GM04503 (cell line): ENCODE data around the gene MYO1A.
A peak's percentile ranks its signal among the peaks of the same experiment; 100 is the strongest.
"Not testable (repeated sequence)": the region's sequence is repeated elsewhere in the genome, so short reads cannot be mapped to it uniquely, and the experiment has no call there.

Source experiments
- DNase-seq: peaks from one replicate; pipeline ENCODE4 v3.0.0-alpha.2; 2012; ENCODE audit warnings: low read depth

MYO1A gene

DNA sequence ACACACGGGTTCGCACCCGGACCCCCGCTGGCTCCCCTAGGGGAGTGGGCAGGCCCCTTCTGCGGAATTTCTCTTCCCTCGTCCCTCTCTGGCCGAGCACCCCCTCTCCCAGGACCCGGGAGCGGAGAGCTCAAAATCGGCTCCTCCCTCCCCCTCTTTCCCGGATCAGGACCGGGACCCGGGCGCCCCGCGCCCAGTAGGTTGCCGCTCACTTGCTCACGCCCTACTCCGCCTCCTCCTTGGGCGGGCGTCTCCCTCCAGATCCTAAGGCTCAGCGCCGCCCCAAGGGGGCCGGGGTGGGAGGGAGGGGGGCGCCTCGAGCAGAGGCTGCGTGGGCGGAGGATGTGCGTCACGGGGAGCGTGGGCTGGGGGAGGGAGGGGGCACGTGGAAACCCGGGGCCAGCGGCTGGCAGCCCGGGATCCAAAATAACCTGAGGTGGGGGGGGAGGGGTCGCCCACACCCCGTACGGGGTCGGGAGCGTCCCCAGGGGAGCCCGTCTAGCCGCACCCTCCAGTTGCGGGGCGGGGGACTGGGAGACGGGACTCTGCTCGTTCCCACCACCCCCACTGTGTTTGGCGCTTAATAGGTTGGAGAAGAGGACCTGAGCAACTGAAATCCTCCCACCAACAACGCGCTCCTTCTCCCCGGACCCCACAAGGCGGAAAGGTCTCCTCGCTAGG is 37.2 kb upstream of the MYO1A start:
- DNase-seq = no peak

DNA sequence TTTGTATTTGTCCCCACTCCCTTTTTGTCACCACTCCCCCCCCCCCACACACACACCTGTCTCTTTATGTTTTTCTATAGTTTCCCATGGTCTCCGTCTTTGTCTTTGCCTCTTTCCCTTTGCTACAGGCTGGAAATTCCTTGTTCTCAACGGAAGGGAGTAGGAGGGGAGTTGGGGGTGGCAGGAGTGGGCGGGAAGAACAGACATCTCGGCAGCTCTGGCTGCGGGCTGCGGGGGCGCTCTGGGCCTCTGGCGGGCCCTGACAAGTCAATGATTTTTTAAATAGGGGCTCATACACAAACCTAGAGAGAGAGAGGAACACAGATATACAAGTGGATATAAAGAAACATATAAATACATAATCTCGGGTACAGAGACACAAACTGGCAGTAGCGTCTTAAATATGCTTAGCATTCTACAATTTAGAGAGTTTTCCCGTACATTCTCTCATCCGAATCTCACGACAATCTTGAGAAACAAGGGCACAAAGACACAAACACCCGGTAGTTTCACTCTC is 36.6 kb upstream of the MYO1A start:
- DNase-seq = no peak

- DNase-seq = no peak
Measured at GRCh38 chr12:57085999-57086492, 36.1 kb upstream of the MYO1A start.

DNA sequence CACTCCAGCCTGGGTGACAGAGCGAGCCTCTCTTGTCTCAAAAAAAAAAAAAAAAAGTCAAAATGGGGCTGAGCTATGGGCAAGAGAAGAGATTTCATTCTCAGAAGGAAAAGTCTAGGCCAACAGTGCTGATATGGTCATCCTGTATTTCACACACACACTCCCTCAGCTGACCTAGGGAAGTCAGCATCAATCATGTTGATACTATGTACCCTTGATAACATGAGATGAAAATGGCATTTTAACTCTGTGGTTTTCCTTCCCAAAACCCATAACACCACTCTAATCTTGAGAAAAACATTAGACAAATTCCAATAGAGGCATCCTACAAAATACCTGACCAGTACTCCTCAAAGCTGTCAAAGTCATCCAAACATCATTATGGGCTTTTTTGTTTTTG is 30.9 kb upstream of the MYO1A start:
- no peak for DNase-seq

DNA sequence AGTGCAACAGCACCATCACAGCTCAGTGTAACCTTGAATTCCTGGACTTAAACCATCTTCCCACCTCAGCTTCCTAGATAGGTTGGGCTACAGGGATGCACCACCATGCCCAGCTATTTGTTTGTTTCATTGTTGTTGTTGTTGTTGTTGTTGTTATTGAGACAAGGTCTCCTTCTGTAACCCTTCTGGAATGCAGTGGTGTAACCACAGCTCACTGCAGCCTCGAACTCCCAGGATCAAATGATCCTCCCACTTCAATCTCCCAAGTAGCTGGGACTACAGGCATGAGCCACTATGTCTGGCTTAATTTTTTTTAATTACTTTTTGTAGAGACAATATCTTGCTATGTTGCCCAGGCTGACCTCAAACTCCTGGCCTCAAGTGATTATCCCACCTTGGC is 29.9 kb upstream of the MYO1A start:
- no peak for DNase-seq

DNA sequence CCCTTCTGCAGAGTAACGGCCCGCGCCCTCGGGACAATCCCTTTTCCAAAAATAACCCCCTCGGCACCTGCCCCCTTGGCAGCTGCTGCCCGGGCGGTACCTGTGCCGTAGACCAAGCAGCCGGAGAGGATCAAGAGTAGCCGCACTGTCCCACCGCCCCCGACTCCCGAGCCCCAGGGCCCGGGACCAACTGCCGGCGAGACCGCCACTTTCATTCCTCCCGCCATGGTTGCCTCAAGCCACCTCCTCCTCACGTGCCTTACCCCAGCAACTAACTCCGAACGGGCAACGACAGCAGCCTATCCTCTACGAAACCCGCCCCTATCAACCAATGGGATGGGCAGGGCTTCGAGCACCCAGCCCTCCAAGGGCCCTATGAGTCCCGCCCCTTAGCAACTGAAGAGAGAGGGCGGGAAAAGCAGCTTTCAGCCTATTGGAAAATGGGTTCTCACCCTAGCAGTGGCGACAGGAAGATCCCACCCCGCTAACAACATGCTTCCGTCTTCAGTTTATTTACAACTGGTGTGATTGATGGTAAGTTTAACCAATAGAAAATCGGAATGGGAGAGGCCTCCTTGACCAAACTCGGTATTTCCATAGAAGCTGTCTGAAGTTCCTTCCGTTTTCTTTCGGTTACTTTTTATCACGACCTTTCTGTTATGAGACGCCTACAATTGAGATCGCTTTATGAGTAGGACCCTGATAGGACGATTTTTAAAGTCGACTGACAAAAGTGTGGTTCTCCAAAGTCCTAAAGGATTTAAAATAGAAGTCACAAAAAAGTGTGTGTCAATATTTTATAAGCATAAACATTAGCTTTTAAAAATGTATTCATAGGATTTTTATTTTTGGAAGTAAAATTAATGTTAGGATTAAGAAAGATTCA is 28.8 kb upstream of the MYO1A start, which contains the start of gene NEMP1:
TSS of gene NEMP1 (minus strand) at position 273 of the 886 bp plus-strand sequence. CDS start at position 227, 46 bp downstream.
- peak; percentile 100 for DNase-seq

DNA sequence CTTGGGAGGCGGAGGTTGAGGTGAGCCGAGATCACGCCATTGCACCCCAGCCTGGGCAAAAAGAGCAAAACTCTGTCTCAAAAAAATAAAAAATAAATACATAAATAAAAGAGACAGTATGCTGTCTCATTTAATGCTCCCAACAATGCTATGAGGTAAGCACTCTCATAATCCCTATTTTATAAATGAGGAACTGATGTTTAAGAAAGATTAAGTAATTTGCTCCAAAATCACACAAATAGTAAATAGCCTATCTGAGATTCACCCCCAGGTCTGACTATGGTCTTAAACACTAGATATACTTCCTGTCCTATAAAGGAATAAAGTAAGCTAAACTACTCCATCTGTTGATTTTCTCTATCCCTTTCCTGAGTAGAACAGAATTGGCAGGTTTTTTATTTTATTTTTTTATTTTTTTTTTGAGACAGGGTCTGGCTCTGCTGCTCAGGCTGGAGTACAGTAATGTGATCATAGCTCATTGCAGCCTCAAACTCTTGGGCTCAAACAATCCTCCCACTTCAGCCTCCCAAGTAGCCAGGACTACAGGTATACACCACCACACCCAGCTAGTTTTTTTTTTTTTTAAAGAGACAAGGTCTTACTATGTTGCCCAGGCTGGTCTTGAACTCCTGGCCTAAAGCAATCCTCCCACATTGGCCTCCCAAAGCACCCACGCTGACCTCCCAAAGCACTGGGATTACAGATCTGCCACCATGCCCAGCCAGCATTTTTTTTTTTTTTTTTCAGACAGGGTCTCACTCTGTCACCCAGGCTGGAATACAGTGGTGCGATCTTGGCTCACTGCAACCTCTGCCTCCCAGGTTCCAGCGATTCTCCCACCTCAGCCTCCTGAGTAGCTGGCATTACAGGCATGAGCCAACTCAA is 23.9 kb upstream of the MYO1A start:
- DNase-seq = not testable (repeated sequence)

- no peak for DNase-seq
Measured at GRCh38 chr12:57072661-57073060, 22.7 kb upstream of the MYO1A start.

DNA sequence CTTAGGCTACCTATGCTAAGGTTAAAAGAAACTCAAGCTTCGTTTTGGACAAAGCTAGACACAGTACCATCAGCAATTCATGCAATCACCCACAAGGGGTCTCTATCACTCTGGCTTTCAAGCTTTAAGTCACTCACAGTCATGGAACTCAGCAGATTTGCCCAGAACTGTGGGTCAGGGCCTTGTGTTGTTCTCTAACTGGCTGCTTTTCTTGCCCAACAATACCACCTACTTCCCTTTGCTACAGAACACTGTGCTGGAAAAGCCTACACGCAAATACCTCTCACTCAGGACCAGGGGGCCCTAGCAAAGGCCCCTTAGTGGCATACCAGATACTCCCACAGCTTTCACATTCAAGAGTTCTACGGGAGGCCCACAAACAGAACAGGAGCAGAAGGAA is 19.6 kb upstream of the MYO1A start:
- no peak for DNase-seq

DNA sequence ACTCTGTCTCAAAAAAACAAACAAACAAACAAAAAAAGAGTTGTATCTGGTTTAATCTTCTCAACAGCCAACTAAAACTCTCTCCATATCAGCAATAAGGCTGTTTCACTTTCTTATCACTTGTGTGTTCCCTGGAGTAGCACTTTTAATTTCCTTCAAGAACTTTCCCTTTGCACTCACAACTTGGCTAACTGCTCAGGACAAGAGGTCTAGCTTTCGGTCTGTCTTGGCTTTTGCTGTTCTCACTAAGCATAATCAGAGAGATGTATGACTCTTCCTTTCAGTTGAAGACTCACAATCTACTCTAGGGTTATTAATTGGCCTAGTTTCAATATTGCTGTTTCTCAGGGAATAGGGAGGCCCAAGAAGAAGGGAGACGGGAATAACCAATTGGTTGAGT is 16.3 kb upstream of the MYO1A start:
- no peak for DNase-seq

DNA sequence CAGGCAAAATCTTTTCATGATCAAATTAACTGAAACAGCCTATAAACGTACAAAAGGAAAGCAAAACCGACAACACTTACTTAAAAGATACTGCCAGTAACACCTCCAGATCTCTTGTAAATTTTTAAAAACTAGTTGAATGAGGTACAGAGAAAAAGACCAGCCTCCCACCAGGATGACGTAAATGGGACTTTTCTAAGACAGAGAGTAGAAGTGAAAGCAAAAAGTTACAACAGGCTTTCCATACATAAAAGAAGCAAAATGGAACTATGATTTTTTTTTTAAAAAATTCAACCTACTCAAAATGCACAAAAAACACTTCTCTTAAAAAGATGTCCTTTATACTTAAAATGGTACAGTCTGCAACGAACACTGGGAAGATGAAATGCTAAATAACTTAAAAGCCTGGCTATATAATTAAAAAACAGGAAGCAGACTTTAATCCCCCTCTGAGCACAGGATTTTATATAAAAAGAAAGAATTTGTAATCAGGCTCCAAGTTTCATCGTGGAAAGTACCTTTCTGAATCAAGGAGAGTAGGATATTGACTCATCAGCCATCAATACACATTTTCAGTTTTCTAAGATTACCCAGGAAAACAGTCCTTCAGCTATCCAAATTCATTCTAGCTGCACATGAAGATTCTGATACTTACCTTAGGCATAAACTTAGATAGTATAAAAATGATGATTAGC is 14.2 kb upstream of the MYO1A start:
- DNase-seq = no peak

- DNase-seq = no peak
Measured at GRCh38 chr12:57058454-57058853, 8.5 kb upstream of the MYO1A start.

DNA sequence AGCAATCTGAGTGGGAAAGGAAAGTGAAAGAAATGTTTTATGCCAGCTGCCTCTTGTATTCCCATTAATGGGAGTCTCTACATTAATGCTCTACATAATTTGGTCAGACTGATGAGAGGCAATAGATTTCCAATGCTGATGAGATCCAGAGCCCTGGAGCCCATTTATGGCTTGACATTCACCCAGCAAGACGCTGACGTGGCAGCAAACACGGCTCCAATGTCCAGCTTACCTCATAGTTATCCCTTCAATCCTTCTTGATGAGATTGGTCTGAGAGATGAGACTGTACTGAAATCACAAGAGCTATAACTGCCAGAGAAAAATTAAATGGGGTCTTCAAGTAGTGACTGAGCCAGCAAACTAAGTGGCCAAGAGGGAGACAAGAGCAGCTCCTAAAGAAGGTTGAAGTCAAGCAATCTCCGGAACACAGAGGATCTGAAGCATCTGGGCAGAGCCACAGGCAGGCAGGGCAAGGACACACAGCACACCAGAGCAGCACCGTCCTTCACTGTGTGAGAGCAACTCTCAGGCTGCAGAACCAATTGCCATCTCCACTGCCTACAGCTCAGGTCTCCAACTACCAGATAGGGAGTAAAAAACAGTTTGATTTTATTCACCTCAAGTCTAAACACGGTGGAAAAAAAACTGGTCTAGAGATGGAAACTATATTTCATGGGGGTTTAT is 7.3 kb upstream of the MYO1A start:
- DNase-seq = no peak

DNA sequence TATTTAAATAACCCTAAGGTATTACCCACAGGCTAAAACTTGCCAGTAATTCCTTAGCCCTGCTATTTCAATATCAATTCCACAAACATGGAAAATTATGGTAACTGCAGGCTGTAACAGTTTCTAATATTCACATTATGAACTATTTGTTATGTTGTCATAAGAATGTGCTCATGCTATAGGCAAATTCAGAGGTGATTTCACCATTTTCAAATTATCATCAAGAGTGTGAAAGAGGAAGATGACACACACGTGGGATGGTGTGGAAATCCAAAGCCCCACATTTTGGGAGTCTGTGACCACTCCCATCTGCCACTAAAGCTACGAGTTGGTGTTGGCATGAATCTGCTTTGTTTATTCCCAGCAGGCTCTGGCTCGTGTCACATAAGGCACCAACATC is 5.9 kb upstream of the MYO1A start:
- no peak for DNase-seq

DNA sequence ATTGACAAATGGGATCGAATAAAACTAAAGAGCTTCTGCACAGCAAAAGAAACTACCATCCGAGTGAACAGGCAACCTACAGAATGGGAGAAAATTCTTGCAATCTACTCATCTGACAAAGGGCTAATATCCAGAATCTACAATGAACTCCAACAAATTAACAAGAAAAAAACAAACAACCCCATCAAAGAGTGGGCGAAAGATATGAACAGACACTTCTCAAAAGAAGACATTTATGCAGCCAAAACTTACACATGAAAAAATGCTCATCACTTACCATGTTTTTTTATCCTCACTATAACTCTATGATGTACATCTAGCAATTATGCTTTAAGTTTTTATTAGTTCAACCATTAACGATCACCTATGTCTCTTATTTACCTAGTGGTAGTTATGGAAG is 4.0 kb upstream of the MYO1A start:
- not testable (repeated sequence) for DNase-seq

GRCh38 chr12:57053146-57053545 is 3.2 kb upstream of the MYO1A start:
- not testable (repeated sequence) for DNase-seq

DNA sequence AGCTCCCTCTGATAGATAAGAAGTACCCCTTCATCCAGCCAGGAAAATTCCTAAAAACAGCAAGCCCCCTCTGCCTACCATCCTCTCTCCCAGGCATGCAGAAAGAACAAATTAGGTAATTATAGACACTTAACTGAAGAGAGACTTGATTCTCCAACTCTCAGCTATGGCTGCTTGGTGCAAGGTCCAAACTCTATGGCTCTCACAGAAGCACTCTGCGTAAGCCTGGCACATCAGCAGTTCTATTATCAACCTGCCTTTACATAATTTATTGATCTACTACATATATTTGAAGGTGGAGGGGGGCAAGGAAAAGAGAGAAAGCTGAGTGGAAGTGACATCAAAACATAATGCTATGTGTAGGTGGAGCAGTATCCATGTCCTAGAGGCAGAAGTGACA is 1.1 kb upstream of the MYO1A start:
- DNase-seq = no peak

GRCh38 chr12:57049119-57049446 is 846 bp downstream of the MYO1A start:
- no peak for DNase-seq

GRCh38 chr12:57048423-57049118 is 1.4 kb downstream of the MYO1A start:
- DNase-seq = no peak

DNA sequence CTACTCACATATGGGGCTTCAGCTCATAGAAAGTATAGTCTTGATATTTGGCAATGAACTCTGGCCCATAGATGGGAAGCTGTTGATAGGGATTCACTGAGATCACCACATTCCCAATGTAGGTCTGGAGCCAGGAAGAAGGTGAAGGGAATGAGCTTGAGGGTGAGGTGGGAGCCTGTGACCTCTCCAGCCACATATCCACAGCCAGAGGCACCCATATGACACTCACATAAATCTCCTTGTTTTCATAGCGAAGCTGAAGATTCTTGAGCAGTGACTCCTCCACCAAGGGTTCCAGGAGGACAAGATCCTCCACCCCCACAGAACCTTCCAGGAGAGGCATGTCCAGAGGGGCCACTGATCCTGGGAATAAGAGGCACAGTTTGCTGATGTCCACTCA is 1.9 kb downstream of the MYO1A start:
- peak; percentile 32 for DNase-seq
